SU-DHL-6 (cell line): ENCODE data around the gene NEK6.

Experiments
- H2AFZ ChIP-seq: fragments of 200-600 bp; sonication (generic); 2 replicates; pipeline ENCODE4 v1.6.1; 2014; ENCODE audit warnings: low read depth, mild to moderate bottlenecking, moderate library complexity, mixed read lengths, antibody characterized with exemption, low read length; ENCODE audit not compliant: severe bottlenecking
- H3F3A ChIP-seq: fragments of 200-600 bp; shearing (Covaris generic); 2 replicates; pipeline ENCODE4 v1.6.0; 2016; ENCODE audit warnings: antibody characterized with exemption, mild to moderate bottlenecking; ENCODE audit not compliant: insufficient read depth
- H3K27ac ChIP-seq: fragments of 200-600 bp; sonication (generic); 2 replicates; pipeline ENCODE4 v1.5.1; 2016; ENCODE audit warnings: low read depth, mild to moderate bottlenecking, low read length, moderate library complexity, mixed read lengths
- H3K27me3 ChIP-seq: fragments of 200-600 bp; sonication (generic), shearing (Covaris generic); 2 replicates; pipeline ENCODE4 v1.6.0; 2014; ENCODE audit warnings: mild to moderate bottlenecking, low read length
- H3K36me3 ChIP-seq: fragments of 200-600 bp; sonication (generic); 2 replicates; pipeline ENCODE4 v1.6.1; 2014; ENCODE audit warnings: mild to moderate bottlenecking, low read length, mixed read lengths
- H3K4me2 ChIP-seq: fragments of 300-600, 200-600 bp; shearing (Covaris generic), sonication (generic); 2 replicates; pipeline ENCODE4 v1.6.0; 2014; ENCODE audit warnings: low read length, low read depth, mild to moderate bottlenecking; ENCODE audit not compliant: poor library complexity, severe bottlenecking
- H3K4me3 ChIP-seq: fragments of 200-600 bp; sonication (generic); 2 replicates; pipeline ENCODE4 v1.5.1; 2014; ENCODE audit warnings: antibody characterized with exemption, low read length, mild to moderate bottlenecking, mixed read lengths; ENCODE audit not compliant: insufficient read depth, poor library complexity, severe bottlenecking
- H3K79me2 ChIP-seq: fragments of 200-600 bp; sonication (generic); 2 replicates; pipeline ENCODE4 v1.6.1; 2014; ENCODE audit warnings: mild to moderate bottlenecking, low read length, moderate library complexity; ENCODE audit not compliant: insufficient read depth
- H3K9ac ChIP-seq: fragments of 200-600 bp; sonication (generic); 2 replicates; pipeline ENCODE4 v1.7.0; 2014; ENCODE audit warnings: mild to moderate bottlenecking, low read length
- H3K9me2 ChIP-seq: fragments of 200-600 bp; sonication (generic); replicated peaks from 2 replicates; pipeline ENCODE4 v1.6.1; 2014; ENCODE audit warnings: low read length; ENCODE audit not compliant: insufficient read depth
- H3K9me3 ChIP-seq: fragments of 200-600 bp; sonication (generic); 2 replicates; pipeline ENCODE4 v1.6.1; 2014; ENCODE audit warnings: low read length, mixed read lengths; ENCODE audit not compliant: insufficient read depth
- H4K20me1 ChIP-seq: fragments of 200-600 bp; sonication (generic); 2 replicates; pipeline ENCODE4 v1.6.1; 2014; ENCODE audit warnings: low read depth, mild to moderate bottlenecking, antibody characterized with exemption, low read length, moderate library complexity, mixed read lengths
- CTCF ChIP-seq: fragments of 200-600 bp; sonication (generic); IDR thresholded peaks from one replicate; pipeline ENCODE4 v1.5.1; 2017; ENCODE audit warnings: antibody characterized with exemption, mild to moderate bottlenecking, low read length, moderate library complexity; ENCODE audit not compliant: insufficient read depth, poor library complexity, severe bottlenecking
- EZH2phosphoT487 ChIP-seq: fragments of 200-600 bp; sonication (generic), shearing (Covaris generic); conservative IDR thresholded peaks from 2 replicates; pipeline ENCODE4 v1.6.1; 2018; ENCODE audit warnings: mild to moderate bottlenecking, antibody characterized with exemption, low read length, moderate library complexity, mixed read lengths

The NEK6 gene

GRCh38 chr9:124286292-124286931 is 28.7 kb downstream of the NEK6 start:
- no peaks in the 10 kb centered on the region for H3K27me3 ChIP-seq
- no peak for TF ChIP-seq EZH2phosphoT487
- no peak for TF ChIP-seq CTCF
- H3F3A ChIP-seq = peaks cover 44% of the 10 kb centered on the region
- peak overlapping the region; percentile 69 for H3K4me2 ChIP-seq
- no peaks in the 10 kb centered on the region for H3K9me3 ChIP-seq
- peaks cover 94% of the 10 kb centered on the region for H3K79me2 ChIP-seq
- H3K9ac ChIP-seq = peak overlapping the region; percentile 61
- no peak overlapping the region for H2AFZ ChIP-seq
- H3K4me3 ChIP-seq = peak overlapping the region; percentile 6
- peak overlapping the region; percentile 98 for H3K27ac ChIP-seq
- no peaks in the 10 kb centered on the region; the same call in 1 of the 2 replicates for H4K20me1 ChIP-seq
- no peaks in the 10 kb centered on the region for H3K9me2 ChIP-seq
- no peaks in the 10 kb centered on the region; the same call in 1 of the 2 replicates for H3K36me3 ChIP-seq

GRCh38 chr9:124290053-124290591 is 32.4 kb downstream of the NEK6 start:
- H3K4me3 ChIP-seq = no peak overlapping the region
- no peaks in the 10 kb centered on the region for H3K9me3 ChIP-seq
- no peak overlapping the region for H2AFZ ChIP-seq
- peaks cover 94% of the 10 kb centered on the region for H3K79me2 ChIP-seq
- no peaks in the 10 kb centered on the region for H3K9me2 ChIP-seq
- peak overlapping the region; percentile 98 for H3K27ac ChIP-seq
- H3K36me3 ChIP-seq = no peaks in the 10 kb centered on the region; the same call in 1 of the 2 replicates
- peak overlapping the region; percentile 35 for H3K9ac ChIP-seq
- no peak for TF ChIP-seq EZH2phosphoT487
- TF ChIP-seq CTCF = no peak
- H4K20me1 ChIP-seq = no peaks in the 10 kb centered on the region; the same call in 1 of the 2 replicates
- peak overlapping the region; percentile 51 for H3K4me2 ChIP-seq
- H3K27me3 ChIP-seq = no peaks in the 10 kb centered on the region
- H3F3A ChIP-seq = peaks cover 30% of the 10 kb centered on the region

- no peaks in the 10 kb centered on the region for H3K9me2 ChIP-seq
- no peaks in the 10 kb centered on the region for H3K27me3 ChIP-seq
- no peak overlapping the region for H2AFZ ChIP-seq
- H4K20me1 ChIP-seq = peaks cover 5% of the 10 kb centered on the region; the same call in 1 of the 2 replicates
- no peaks in the 10 kb centered on the region for H3K9me3 ChIP-seq
- no peak overlapping the region for H3K4me3 ChIP-seq
- H3K9ac ChIP-seq = peak overlapping the region; percentile 35
- peak overlapping the region; percentile 51 for H3K4me2 ChIP-seq
- H3F3A ChIP-seq = peaks cover 22% of the 10 kb centered on the region
- H3K27ac ChIP-seq = peak overlapping the region; percentile 98
- peaks cover 95% of the 10 kb centered on the region for H3K79me2 ChIP-seq
- TF ChIP-seq CTCF (no peak), EZH2phosphoT487 (no peak)
- H3K36me3 ChIP-seq = no peaks in the 10 kb centered on the region; the same call in 1 of the 2 replicates
These were observed 33.2 kb downstream of the NEK6 start for GRCh38 chr9:124290743-124291554.
